ENCODE data around the gene STN1.

STN1 gene

DNA sequence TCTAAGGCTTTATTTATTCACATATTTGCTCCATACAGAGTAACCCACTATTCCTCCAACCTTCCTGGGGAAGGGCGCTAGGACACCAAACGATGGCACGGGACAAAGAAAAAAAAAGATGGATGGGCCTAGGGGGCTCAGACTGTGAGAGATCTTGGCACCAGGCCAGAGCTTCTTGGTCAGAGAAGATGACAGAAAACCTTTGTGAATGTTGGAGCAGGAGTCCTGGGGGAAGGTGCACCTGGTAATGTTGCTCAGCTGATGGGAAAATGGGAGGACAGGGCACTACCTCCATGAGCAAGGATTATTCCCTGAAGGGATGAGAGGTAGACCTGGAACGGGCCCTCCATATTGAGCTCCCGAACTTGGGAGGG is 61.2 kb downstream of the STN1 start:
- Histone ChIP-seq H2AFZ (ENCODE audit: low read depth, low read length) (no peak overlapping the region), H3K9ac (ENCODE audit: low read length) (no peak overlapping the region), H4K20me1 (ENCODE audit: insufficient read depth, low read length) (no peaks in the 10 kb centered on the region), H3K4me2 (ENCODE audit: low read length) (no peak overlapping the region), H3K9me3 (ENCODE audit: insufficient read depth, low read length) (no peaks in the 10 kb centered on the region), H3K27ac (ENCODE audit: low read length) (no peak overlapping the region), H3K36me3 (replicated peaks; ENCODE audit: low read depth, low read length) (no peaks in the 10 kb centered on the region), H3K4me3 (ENCODE audit: low read length) (no peak overlapping the region), H3K79me2 (ENCODE audit: low read length) (no peaks in the 10 kb centered on the region), H3K27me3 (ENCODE audit: low read depth, low read length) (0 out of 2 replicates have a peak, but pooled peaks cover 5% of the 10 kb centered on the region), H3K4me1 (ENCODE audit: low read length) (no peaks in the 10 kb centered on the region)
- no peak for TF ChIP-seq EZH2phosphoT487 (IDR thresholded peaks at IDR 0.05; ENCODE audit: low read depth)
- TF ChIP-seq, protein P1, sequence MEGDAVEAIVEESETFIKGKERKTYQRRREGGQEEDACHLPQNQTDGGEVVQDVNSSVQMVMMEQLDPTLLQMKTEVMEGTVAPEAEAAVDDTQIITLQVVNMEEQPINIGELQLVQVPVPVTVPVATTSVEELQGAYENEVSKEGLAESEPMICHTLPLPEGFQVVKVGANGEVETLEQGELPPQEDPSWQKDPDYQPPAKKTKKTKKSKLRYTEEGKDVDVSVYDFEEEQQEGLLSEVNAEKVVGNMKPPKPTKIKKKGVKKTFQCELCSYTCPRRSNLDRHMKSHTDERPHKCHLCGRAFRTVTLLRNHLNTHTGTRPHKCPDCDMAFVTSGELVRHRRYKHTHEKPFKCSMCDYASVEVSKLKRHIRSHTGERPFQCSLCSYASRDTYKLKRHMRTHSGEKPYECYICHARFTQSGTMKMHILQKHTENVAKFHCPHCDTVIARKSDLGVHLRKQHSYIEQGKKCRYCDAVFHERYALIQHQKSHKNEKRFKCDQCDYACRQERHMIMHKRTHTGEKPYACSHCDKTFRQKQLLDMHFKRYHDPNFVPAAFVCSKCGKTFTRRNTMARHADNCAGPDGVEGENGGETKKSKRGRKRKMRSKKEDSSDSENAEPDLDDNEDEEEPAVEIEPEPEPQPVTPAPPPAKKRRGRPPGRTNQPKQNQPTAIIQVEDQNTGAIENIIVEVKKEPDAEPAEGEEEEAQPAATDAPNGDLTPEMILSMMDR (IDR thresholded peaks at IDR 0.05; ENCODE audit: low read depth, low read length): no peak

DNA sequence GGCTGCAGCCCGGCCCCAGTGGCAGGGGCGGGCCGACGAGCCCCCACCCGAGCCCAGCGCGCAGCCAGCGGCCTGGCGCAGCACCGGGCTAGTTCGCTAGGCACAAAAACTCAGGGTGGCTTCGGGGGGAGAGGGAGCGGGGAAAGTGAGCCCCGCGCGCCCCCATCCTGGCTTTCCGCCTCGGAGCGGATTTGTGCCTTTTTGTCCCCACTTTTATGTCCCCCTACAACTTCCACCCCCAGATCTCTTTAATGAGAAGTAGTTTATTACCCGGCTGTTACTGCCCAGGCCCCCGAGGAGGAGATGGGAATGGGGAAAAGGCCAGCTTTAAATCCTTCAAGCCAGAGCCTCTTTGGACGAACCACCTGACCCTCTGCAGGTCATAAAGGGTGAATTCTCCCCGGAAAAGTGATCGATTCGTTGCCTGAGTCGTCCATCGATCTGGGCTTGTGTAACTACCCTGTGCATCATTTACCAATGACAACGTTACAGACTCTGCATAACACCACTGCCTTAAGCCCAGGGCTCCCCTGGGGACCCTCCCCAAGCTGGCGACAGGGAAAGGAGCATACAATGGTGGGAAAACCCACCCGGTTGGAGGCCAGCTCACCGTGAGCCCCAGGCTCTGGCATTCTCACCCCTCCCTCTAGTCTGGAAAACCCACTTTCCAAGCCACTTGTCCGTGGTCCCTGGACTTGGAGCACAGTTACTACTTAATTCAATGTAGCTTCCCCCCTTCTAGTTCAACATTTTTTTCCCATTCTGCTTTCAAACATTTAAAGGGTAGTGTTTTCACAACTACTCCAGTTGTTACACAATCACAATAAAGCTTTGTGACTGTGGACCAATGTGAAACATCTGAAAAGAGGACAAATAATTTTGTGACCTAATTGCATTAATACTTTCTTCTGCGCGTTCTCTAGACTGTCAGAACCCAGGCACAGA is 61.9 kb downstream of the STN1 start:
- H3K9ac ChIP-seq (ENCODE audit: low read length): no peak overlapping the region
- H3K4me1 ChIP-seq (ENCODE audit: low read length): no peaks in the 10 kb centered on the region
- no peak overlapping the region for H3K27ac ChIP-seq (ENCODE audit: low read length)
- H3K9me3 ChIP-seq (ENCODE audit: insufficient read depth, low read length): no peaks in the 10 kb centered on the region
- no peak overlapping the region for H2AFZ ChIP-seq (ENCODE audit: low read depth, low read length)
- H3K27me3 ChIP-seq (ENCODE audit: low read depth, low read length): 0 out of 2 replicates have a peak, but pooled peaks cover 5% of the 10 kb centered on the region
- H4K20me1 ChIP-seq (ENCODE audit: insufficient read depth, low read length): no peaks in the 10 kb centered on the region
- H3K4me3 ChIP-seq (ENCODE audit: low read length): no peak overlapping the region
- no peaks in the 10 kb centered on the region for H3K36me3 ChIP-seq (replicated peaks; ENCODE audit: low read depth, low read length)
- no peak overlapping the region for H3K4me2 ChIP-seq (ENCODE audit: low read length)
- no peaks in the 10 kb centered on the region for H3K79me2 ChIP-seq (ENCODE audit: low read length)
- no peak for TF ChIP-seq EZH2phosphoT487 (IDR thresholded peaks at IDR 0.05; ENCODE audit: low read depth)
- TF ChIP-seq, protein P1 (IDR thresholded peaks at IDR 0.05; ENCODE audit: low read depth, low read length): no peak

DNA sequence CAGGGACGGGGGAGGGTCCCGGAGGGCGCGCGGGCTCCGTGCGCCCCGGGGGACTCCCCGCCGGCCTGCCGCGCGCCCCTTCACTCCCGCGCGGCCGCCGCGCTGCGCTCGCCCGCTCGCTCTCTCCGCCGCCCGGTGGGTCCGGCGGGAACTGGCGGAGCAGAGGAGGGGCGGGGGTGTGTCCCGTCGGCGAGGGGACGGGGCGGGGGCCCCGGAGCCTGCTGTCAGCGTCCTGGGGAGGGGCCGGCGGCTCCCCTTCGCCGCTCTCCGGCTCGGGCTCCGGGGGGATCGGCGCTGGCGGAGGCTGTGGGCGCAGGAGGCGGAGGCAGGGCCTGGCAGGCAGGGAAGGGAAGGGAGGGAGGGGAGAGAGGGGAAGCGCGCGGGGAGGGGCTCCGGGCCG is 62.6 kb downstream of the STN1 start, which contains the start of gene SH3PXD2A:
TSS of gene SH3PXD2A (minus strand) at position 153 of the 400 bp plus-strand sequence. CDS start 310 bp downstream, outside the sequence.
- Histone ChIP-seq H3K27me3 (ENCODE audit: low read depth, low read length) (0 out of 2 replicates have a peak, but pooled peaks cover 5% of the 10 kb centered on the region), H3K4me2 (ENCODE audit: low read length) (no peak within 1 kb of the TSS), H2AFZ (ENCODE audit: low read depth, low read length) (no peak within 1 kb of the TSS), H3K9ac (ENCODE audit: low read length) (no peak within 1 kb of the TSS), H3K36me3 (replicated peaks; ENCODE audit: low read depth, low read length) (no peaks in the 10 kb centered on the region), H3K4me3 (ENCODE audit: low read length) (no peak within 1 kb of the TSS), H3K27ac (ENCODE audit: low read length) (no peak within 1 kb of the TSS), H4K20me1 (ENCODE audit: insufficient read depth, low read length) (no peaks in the 10 kb centered on the region), H3K79me2 (ENCODE audit: low read length) (no peaks in the 10 kb centered on the region), H3K4me1 (ENCODE audit: low read length) (no peaks in the 10 kb centered on the region), H3K9me3 (ENCODE audit: insufficient read depth, low read length) (no peaks in the 10 kb centered on the region)
- TF ChIP-seq, protein P1 (IDR thresholded peaks at IDR 0.05; ENCODE audit: low read depth, low read length): no peak
- TF ChIP-seq EZH2phosphoT487 (IDR thresholded peaks at IDR 0.05; ENCODE audit: low read depth): no peak

DNA sequence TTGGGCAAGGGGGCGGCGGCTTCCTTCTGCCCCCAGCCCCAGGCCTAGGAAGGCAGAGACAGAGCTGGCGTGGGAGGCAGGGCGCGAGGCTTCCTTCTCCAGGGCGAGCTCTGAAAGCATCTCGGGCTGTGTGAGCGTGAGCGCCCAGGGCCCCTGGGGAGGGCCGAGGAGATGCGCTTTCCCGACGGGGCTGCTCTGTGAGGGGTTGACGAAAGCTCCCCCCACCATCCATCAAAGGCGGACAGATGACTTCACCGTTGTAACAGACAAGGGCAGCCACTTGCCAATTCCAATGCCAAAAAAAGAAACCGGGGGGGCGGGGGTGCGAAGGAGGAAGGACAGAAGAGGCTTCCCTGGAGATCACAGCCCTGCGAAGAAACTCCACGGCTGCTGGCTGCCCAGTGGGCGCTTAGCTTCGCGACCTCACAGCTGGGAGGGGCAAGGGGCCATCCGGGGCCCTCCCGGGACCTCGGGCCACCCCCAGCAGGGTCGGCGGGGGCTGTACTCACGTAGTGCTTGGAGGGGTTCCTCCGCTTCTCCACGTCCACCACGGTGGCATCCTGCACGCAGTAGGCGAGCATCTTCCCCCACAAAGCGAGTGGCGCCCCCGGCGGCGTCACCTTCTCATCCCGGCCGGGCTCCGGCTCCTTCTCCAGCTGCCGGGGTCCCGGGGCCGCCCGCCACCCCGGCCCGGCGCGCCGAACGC is 63.1 kb downstream of the STN1 start:
- no peak overlapping the region for H2AFZ ChIP-seq (ENCODE audit: low read depth, low read length)
- peaks cover 10% of the 10 kb centered on the region; the same call in 1 of the 2 replicates for H3K27me3 ChIP-seq (ENCODE audit: low read depth, low read length)
- no peak overlapping the region for H3K4me2 ChIP-seq (ENCODE audit: low read length)
- H3K36me3 ChIP-seq (replicated peaks; ENCODE audit: low read depth, low read length): no peaks in the 10 kb centered on the region
- no peak overlapping the region for H3K27ac ChIP-seq (ENCODE audit: low read length)
- no peak overlapping the region for H3K4me3 ChIP-seq (ENCODE audit: low read length)
- TF ChIP-seq EZH2phosphoT487 (IDR thresholded peaks at IDR 0.05; ENCODE audit: low read depth): no peak
- H3K9ac ChIP-seq (ENCODE audit: low read length): no peak overlapping the region
- no peaks in the 10 kb centered on the region for H3K9me3 ChIP-seq (ENCODE audit: insufficient read depth, low read length)
- no peaks in the 10 kb centered on the region for H3K4me1 ChIP-seq (ENCODE audit: low read length)
- H3K79me2 ChIP-seq (ENCODE audit: low read length): no peaks in the 10 kb centered on the region
- H4K20me1 ChIP-seq (ENCODE audit: insufficient read depth, low read length): no peaks in the 10 kb centered on the region

Data from OCI-LY3 (cell line).